ENCODE data around the gene EML4.

DNA sequence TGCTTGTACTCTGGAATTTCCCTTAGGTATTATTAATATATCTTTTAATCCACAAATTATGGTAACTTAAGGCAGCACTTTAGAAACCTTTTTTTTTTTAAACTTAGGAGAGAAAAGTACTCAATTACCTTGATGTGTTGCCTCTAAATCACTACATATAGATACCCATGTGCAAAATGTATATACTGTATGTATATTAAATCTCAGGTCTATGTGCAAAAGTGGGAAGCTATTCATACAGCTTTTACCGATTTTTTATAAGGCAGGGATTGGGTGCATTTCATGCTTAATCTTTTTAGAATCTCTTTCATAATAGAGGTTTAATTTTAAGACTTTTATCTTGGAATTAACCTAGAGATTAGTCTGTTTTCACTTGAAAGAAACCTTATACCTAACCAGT, 3.4 kb downstream of the EML4 start:
- TF ChIP-seq, protein P1, sequence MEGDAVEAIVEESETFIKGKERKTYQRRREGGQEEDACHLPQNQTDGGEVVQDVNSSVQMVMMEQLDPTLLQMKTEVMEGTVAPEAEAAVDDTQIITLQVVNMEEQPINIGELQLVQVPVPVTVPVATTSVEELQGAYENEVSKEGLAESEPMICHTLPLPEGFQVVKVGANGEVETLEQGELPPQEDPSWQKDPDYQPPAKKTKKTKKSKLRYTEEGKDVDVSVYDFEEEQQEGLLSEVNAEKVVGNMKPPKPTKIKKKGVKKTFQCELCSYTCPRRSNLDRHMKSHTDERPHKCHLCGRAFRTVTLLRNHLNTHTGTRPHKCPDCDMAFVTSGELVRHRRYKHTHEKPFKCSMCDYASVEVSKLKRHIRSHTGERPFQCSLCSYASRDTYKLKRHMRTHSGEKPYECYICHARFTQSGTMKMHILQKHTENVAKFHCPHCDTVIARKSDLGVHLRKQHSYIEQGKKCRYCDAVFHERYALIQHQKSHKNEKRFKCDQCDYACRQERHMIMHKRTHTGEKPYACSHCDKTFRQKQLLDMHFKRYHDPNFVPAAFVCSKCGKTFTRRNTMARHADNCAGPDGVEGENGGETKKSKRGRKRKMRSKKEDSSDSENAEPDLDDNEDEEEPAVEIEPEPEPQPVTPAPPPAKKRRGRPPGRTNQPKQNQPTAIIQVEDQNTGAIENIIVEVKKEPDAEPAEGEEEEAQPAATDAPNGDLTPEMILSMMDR (IDR thresholded peaks at IDR 0.05; ENCODE audit: insufficient read depth, low read length), result no peak
- TF ChIP-seq POLR2AphosphoS5 (IDR thresholded peaks at IDR 0.05; ENCODE audit: low read depth), result no peak
